GM19239 (cell line): ENCODE results near the gene NUBPL.

Experiments used
- DNase-seq: peaks from one replicate; pipeline ENCODE4 v3.0.0; 2011; ENCODE audit warnings: low spot score; ENCODE audit not compliant: insufficient read length
- FAIRE-seq: peaks from 2 replicates; lab custom pipeline; 2011; peaks lifted over from hg19 to GRCh38; lab: Jason Lieb, UNC

NUBPL gene

DNA sequence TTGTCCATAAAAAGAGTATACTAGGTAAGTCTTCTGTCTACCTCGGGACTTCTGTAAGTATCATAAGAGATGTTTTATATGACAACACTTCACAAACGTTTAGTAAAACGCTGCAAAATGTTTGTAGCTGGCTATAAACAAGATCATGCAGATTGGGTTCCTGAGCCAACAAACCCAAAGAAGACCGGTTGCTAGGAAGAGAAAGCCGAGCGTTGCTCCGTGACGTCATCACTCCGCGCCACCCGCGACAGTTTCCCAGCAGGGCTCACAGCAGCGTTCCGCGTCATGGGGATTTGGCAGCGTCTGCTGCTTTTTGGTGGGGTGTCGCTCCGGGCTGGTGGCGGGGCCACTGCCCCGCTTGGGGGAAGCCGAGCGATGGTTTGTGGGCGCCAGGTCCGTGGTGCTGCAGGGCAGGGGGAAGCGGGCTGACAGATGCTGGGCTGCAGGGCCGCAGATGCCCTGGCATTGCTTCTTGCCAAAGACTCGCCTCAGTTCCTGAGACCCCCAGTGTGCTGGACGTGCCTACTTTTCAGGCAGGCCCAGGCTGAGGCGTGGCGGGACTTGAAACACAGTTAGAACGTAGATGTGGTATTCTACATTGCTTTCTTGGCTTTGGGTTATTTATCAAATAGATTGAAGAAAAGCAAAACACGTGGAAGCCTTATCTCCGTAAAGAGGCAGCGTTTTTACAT lies at the start of gene NUBPL:
Gene NUBPL (plus strand): TSS at position 250 of the 692 bp plus-strand sequence. CDS start 36 bp downstream, at position 286.
- FAIRE-seq (peak; percentile 99), DNase-seq (peak; percentile 95)

DNA sequence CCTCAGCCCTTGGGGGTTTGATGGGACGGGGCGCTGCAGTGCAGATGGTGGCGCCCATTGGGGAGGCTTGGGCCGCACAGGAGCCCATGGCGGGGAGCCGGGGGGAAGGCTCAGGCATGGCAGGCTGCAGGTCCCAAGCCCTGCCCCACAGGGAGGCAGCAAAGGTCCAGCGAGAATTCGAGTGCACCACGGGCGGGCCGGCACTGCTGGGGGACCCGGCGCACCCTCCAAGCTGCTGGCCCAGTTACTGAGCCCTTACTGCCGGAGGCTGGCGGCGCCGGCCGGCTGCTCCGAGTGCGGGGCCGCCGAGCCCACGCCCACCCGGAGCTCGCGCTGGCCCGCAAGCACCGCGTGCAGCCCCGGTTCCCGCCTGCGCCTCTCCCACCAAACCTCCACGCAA lies 34.1 kb upstream of the NUBPL start:
- DNase-seq (no peak), FAIRE-seq (no peak)

GRCh38 chr14:31527546-31527945 lies 33.7 kb upstream of the NUBPL start:
- FAIRE-seq (no peak), DNase-seq (no peak)

GRCh38 chr14:31529053-31529452 lies 32.2 kb upstream of the NUBPL start:
- DNase-seq (no peak), FAIRE-seq (no peak)

DNA sequence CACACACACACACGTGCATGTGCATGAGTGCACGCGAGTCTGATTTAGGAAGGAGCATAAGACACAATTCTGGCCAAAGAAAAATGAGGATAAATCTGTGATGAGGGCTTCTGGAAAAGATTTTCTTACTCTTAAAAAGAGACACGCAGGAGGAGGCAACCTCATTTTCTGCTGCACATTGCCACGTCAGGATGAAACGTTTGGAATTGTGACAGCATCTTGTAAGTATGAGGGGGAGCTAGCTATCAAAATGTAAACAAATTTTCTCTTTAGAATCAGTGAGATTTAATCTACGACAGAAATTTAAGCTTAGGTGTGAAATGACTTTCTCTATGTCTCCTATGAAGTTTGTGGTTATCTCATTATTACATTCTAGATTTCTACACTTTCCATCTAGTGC lies 31.1 kb upstream of the NUBPL start:
- DNase-seq = no peak
- no peak for FAIRE-seq

GRCh38 chr14:31536201-31536960 lies 24.8 kb upstream of the NUBPL start:
- DNase-seq (no peak), FAIRE-seq (no peak)

DNA sequence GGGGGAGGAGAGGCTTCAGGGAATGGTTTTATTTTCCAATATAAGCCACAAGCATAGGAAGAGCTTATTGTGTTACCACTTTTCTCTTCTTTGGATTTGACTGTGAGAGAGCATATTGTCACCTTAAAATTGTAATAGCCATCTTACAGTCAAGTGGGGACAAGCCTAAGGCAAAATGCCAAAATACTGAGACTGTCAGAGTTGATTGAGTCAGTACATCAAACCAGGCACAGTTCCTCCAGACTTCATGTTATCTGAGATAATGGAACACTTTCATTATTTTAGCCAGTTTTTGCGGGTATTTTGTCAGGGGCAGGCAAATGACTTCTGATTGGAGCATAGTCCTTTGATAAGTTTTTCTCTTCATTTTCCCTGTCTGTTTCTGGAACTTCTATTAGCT lies 19.5 kb upstream of the NUBPL start:
- DNase-seq = no peak
- no peak for FAIRE-seq

GRCh38 chr14:31543969-31544799 lies 17.0 kb upstream of the NUBPL start:
- FAIRE-seq = no peak
- no peak for DNase-seq

GRCh38 chr14:31544816-31545215 lies 16.4 kb upstream of the NUBPL start:
- no peak for DNase-seq
- no peak for FAIRE-seq

DNA sequence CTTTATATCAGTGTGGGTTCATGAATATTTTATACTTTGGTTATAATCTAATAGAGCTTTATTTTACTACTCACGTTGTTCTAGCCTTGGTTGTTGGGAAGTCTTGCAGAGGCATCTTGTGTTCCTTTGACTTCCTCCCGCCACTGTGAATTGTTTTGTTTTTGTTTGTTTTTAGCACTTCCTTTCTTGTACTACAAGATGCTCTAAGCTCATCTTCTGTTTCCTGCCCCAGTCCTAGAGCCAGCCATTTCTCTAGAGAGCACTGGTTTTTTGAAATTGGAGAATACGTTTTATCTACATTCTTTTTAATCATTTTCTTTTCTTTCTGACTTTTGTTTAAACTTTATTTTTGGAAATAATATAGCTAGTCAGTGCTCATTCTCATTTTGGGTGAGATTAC lies 15.9 kb upstream of the NUBPL start:
- FAIRE-seq (no peak), DNase-seq (no peak)

GRCh38 chr14:31549817-31550216 lies 11.4 kb upstream of the NUBPL start:
- no peak for FAIRE-seq
- no peak for DNase-seq

- DNase-seq (no peak), FAIRE-seq (no peak)
These were observed 10.6 kb upstream of the NUBPL start for GRCh38 chr14:31550589-31550988.

- DNase-seq (no peak), FAIRE-seq (no peak)
These were observed 5.0 kb upstream of the NUBPL start for GRCh38 chr14:31556191-31556590.

DNA sequence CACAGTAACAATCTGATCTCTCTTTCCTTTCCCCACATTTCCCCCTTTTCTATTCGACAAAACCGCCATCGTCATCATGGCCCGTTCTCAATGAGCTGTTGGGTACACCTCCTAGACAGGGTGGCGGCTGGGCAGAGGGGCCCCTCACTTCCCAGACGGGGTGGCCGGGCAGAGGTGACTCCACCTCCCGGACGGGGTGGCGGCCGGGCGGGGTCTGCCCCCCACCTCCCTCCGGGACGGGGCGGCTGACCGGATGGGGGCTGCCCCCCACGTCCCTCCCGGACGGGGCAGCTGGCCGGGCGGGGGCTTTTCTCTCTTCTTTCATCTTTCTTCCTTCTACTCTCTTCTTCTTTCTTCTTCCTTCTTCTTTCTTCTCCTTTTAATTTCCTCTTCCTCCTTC lies 1.3 kb upstream of the NUBPL start:
- DNase-seq = no peak
- no peak for FAIRE-seq

DNA sequence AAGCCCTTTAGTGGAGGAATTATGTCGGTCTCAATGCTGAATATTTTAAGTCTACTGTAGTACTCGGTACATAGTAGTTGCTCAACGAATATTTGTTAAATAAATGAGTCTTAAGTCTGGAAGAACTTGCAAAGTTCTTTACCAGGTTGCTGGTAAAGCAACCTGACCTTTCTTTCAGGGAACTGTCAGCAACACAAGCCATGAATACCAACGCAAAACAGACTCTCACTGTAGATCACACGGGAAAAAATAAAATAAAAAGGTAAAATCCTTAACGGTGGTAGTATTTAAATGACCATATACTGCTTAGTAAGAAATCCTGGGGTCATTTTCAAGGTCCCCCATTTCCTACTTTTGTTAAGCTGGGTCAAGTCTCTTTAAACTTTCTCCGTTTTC lies 447 bp upstream of the NUBPL start:
- FAIRE-seq (peak; percentile 79), DNase-seq (no peak)

GRCh38 chr14:31564194-31564593 lies 3.0 kb downstream of the NUBPL start:
- FAIRE-seq (no peak), DNase-seq (no peak)

GRCh38 chr14:31566456-31566855 lies 5.3 kb downstream of the NUBPL start:
- no peak for DNase-seq
- FAIRE-seq = no peak

- DNase-seq (no peak), FAIRE-seq (no peak)
These were observed 6.5 kb downstream of the NUBPL start for GRCh38 chr14:31567655-31568054.

DNA sequence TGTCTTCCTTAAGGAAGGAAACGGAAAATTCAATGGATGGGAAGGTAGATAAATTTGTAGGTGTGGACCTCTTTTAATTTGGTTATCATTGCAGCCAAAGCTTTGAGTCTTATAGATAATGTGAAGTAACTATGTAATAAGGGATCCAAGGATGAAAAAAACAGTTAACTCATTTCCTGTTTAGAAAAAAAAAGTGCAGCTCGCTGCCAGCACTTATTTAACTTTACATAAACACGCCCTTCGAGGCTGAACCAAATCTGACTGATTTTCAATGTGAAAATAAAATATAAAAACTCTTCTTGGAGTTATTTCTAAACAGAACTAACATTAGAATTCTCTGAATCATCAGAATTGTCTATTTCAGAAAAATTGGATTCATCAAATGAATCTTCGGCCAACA lies 7.0 kb downstream of the NUBPL start:
- FAIRE-seq = no peak
- DNase-seq = no peak

DNA sequence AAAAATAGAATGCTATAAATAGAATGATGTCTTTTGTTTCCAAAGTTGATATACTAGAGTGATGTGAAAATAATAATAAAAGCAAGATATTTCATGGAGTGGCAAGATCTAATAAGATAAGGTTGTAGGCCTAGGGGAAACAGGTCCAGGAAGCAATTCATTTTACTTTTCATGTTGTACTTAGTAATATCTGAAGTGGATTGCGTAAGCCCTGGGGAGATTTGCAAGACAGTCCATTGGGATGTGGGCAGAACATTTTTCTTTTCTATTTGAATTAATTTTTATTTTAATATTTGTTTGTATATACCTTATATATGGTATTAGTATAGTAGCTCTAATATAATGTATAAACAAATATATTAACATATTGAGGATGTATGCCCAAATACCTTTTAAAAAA lies 7.5 kb downstream of the NUBPL start:
- DNase-seq = no peak
- no peak for FAIRE-seq

DNA sequence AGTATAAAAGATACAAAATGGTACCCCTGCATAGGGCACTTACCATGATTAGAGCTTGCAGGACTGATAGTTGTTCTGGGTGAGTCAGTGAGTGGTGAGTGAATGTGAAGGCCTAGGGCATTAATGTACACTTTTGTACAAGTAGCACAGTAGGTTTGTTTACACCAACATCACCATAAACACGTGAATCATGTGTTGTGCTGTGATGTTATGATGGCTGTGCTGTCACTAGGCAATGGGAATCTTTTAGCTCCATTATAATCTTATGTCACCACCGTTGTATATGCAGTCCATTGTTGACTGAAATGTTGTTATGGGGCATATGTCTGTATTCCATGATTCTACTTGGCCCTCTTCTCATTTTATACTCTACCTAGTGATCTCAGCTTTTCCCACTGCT lies 11.8 kb downstream of the NUBPL start:
- FAIRE-seq (no peak), DNase-seq (no peak)
